HEK293 (cell line): ENCODE data around the gene SEPTIN3.

Experiments used
- CTCF ChIP-seq: fragments of 450-650 bp; formaldehyde crosslinking; IDR thresholded peaks from 2 replicates; pipeline ENCODE4 v1.5.1; 2016; ENCODE audit warnings: missing biosample characterization, missing genetic modification characterization
- KLF9 ChIP-seq: fragments of 450-650 bp; formaldehyde crosslinking; IDR thresholded peaks from 2 replicates; pipeline ENCODE4 v1.5.1; 2016; ENCODE audit warnings: missing biosample characterization, missing genetic modification characterization, low read depth
- ZNF776 ChIP-seq: fragments of 450-650 bp; formaldehyde crosslinking; IDR thresholded peaks from 2 replicates; pipeline ENCODE4 v1.5.0; 2017; ENCODE audit warnings: missing biosample characterization, missing genetic modification characterization, borderline replicate concordance

GRCh38 chr22:41949297-41949965 is 19.8 kb upstream of the SEPTIN3 start:
- TF ChIP-seq CTCF (tag by site-specific recombination) (no peak), ZNF776 (tag by site-specific recombination) (no peak), KLF9 (tag by site-specific recombination) (no peak)
